ENCODE data around the gene SPC24.
A peak's percentile ranks its signal among the peaks of the same experiment; 100 is the strongest.
"Not testable (repeated sequence)": the region's sequence is repeated elsewhere in the genome, so short reads cannot be mapped to it uniquely, and the experiment has no call there.

SPC24 gene

DNA sequence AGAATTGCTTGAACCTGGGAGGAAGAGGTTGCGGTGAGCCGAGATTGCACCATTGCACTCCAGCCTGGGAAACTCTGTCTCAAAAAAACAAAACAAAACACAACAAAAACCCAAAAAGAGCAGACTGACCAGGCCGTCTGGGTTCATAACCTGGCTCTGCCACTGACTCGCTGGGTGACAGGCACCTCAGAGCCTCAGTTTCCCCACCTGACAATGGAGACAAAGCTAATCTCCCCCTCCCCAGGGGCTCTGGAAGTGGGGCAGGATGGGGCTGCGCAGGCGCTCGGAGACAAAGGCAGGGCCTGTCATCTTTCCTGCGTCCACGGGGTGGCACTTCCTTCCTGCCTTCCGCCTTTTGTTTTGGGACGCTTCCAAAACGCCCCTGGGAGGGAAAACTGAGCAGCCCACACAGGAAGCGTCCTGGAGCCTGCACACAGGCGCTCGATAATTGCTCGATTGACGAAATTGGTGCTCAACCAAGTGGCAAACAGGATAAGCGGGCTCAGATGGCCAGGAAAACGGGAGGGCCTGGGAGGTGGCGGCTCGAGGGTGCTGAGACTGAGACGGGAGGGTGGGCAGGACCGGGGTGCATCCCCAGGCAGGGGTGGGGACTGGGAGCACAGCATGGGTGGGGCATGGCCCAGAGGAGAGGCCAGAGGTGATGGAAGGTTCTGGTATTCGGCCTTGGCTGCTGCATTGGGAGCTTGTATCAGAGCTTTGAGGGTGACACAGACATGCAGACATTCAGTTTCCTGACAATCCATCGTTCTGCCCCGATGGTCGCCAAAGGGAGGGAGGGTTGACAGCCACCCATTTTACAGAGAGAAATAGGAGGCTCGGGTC is 17.8 kb downstream of the SPC24 start:
- TF ChIP-seq, protein P1, sequence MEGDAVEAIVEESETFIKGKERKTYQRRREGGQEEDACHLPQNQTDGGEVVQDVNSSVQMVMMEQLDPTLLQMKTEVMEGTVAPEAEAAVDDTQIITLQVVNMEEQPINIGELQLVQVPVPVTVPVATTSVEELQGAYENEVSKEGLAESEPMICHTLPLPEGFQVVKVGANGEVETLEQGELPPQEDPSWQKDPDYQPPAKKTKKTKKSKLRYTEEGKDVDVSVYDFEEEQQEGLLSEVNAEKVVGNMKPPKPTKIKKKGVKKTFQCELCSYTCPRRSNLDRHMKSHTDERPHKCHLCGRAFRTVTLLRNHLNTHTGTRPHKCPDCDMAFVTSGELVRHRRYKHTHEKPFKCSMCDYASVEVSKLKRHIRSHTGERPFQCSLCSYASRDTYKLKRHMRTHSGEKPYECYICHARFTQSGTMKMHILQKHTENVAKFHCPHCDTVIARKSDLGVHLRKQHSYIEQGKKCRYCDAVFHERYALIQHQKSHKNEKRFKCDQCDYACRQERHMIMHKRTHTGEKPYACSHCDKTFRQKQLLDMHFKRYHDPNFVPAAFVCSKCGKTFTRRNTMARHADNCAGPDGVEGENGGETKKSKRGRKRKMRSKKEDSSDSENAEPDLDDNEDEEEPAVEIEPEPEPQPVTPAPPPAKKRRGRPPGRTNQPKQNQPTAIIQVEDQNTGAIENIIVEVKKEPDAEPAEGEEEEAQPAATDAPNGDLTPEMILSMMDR (IDR thresholded peaks at IDR 0.05; ENCODE audit: low read length, missing control alignments) = peak; percentile 68
- peak overlapping the region; percentile 14 for H3K4me3 ChIP-seq (replicated peaks; ENCODE audit: low read depth, low read length)

DNA sequence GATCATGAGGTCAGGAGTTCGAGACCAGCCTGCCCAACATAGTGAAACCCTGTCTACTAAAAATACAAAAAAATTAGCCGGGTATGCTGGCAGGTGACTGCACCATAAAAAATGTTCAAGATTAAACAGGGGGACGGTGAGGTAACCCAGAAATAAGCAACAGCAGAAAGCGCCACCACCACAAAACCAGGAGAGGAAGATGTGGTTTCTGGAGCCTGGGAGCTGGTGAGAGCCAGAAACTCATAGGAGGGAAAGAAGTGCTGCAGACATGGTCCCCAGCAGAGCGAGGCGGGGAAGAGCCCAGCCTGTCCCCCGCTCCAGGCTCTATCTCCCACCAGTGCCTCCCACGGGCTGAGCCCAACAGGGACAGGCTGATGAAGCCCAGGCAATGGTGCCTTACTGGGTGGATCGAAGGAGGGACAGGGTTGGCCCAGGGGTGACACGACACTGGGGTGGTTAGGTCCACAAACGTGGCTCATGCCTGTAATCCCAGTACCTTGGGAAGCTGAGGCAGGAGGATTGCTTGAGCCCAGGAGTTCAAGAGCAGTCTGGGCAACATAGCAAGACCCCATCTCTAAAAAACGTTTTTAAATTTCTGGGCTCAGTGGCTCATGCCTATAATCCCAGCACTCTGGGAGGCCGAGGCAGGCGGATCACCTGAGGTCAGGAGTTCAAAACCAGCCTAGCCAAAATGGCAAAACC is 19.0 kb downstream of the SPC24 start:
- TF ChIP-seq, protein P1 (IDR thresholded peaks at IDR 0.05; ENCODE audit: low read length, missing control alignments) = no peak

More for the DNA sequence above, 17.8 kb downstream of the SPC24 start:
- peak; percentile 91 for DNase-seq (ENCODE audit: low read depth)

DNA sequence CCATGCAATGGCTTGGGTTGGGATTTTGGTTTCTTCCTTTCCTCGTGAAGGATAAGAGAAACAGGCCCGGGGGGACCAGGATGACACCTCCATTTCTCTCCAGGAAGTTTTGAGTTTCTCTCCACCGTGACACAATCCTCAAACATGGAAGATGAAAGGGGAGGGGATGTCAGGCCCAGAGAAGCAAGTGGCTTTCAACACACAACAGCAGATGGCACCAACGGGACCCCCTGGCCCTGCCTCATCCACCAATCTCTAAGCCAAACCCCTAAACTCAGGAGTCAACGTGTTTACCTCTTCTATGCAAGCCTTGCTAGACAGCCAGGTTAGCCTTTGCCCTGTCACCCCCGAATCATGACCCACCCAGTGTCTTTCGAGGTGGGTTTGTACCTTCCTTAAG is 24.1 kb downstream of the SPC24 start:
- DNase-seq (ENCODE audit: low read depth) = no peak
- TF ChIP-seq, protein P1 (IDR thresholded peaks at IDR 0.05; ENCODE audit: low read length, missing control alignments) = no peak
- H3K4me3 ChIP-seq (replicated peaks; ENCODE audit: low read depth, low read length) = no peak overlapping the region

More for the DNA sequence above, 19.0 kb downstream of the SPC24 start:
- no peak overlapping the region for H3K4me3 ChIP-seq (replicated peaks; ENCODE audit: low read depth, low read length)
- DNase-seq (ENCODE audit: low read depth) = no peak

DNA sequence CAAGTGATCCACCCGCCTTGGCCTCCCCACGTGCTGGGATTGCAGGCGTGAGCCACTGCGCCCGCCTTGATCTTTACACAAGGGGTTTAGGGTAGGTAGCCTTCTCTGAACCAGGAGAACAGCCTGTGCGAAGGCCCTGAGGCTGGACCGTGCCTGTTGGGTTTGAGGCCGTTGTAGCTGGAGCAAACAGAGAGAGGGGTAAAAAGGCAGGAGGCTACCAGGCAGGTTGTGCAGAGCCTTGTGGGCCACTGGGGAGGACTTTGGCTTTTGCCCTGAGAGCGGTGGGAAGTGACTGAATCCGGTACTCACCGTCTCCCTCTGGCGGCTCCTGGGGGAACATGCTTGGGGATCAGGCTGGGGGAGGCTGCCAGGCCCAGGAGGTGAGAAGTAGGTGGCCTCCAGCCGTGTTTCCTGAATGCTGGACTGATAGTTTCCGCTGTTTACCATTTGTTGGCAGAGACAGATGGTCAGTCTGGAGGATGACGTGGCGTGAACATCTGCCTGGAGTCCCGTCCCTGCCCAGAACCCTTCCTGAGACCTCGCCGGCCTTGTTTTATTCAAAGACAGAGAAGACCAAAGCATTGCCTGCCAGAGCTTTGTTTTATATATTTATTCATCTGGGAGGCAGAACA is 24.6 kb downstream of the SPC24 start:
- no peak overlapping the region for H3K4me3 ChIP-seq (replicated peaks; ENCODE audit: low read depth, low read length)
- TF ChIP-seq, protein P1 (IDR thresholded peaks at IDR 0.05; ENCODE audit: low read length, missing control alignments) = peak; percentile 91
- DNase-seq (ENCODE audit: low read depth) = peak; percentile 74

DNA sequence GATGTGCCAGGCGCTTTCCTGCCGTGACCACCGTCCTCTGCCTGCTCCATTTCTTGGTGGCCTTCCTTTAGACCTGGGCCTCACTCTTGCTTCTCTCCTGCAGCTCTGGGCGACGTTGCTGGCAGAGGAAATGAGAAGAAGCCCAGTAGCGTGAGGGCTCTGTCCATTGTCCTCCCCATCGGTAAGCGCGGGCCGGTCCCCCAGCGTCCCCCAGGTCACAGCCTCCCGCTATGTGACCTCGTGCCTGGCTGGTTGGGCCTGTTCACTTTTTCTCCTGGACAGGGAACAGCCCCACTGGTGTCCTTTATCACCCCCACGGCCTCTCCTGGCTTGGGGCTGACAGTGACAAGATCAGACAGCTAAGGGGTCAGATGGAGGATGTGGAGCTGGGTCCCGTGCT is 27.7 kb downstream of the SPC24 start:
- no peak overlapping the region for H3K4me3 ChIP-seq (replicated peaks; ENCODE audit: low read depth, low read length)
- TF ChIP-seq, protein P1 (IDR thresholded peaks at IDR 0.05; ENCODE audit: low read length, missing control alignments) = no peak
- DNase-seq (ENCODE audit: low read depth) = no peak

DNA sequence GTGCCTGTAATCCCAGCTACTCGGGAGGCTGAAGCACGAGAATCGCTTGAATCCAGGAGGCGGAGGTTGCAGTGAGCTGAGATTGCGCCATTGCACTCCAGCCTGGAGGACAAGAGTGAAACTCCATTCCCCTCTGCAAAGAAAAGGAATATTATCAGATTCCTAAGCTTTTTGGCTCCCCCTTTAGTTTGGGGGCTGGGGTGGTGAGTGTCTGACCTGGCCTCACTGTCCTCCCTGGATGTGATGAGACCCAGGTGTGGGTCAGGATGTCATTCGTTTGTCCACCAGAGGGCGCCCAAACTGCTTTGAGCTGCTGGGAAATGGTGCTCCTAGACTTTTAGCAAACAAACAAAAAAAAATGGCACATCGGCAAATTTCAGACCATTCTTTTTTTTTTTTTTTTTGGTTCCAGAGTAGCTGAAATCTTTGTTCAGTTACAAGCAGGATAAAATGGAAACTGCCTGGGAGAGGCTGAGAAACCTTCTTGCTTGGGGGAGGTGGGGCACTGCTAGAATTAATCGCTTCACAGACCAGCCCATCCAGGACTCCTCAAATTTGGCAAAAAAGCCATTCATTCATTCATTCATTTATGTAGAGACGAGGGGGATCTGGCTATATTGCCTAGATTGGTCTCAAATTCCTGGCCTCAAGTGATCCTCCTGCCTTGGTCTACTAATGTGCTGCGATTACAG is 29.4 kb downstream of the SPC24 start:
- peak; percentile 80 for DNase-seq (ENCODE audit: low read depth)
- TF ChIP-seq, protein P1 (IDR thresholded peaks at IDR 0.05; ENCODE audit: low read length, missing control alignments) = peak; percentile 73
- H3K4me3 ChIP-seq (replicated peaks; ENCODE audit: low read depth, low read length) = no peak overlapping the region

DNA sequence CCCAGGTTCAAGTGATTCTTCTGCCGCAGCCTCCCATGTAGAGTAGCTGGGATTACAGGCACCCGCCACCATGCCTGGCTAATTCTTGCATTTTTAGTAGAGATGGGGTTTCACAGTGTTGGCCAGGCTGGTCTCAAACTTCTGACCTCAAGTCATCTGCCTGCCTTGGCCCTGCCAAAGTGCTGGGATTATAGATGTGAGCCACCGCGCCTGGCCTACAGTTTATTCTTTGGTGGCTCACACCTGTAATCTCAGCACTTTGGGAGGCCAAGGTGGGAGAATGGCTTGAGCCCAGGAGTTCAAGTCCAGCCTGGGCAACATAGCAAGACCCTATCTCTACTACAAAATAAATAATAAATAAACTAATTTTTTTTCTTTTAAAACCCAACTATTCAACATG is 31.4 kb downstream of the SPC24 start:
- not testable (repeated sequence) for H3K4me3 ChIP-seq (replicated peaks; ENCODE audit: low read depth, low read length); DNase-seq (ENCODE audit: low read depth)
